ENCODE measurements around the gene ELP2. TPM values are rescaled to one million over a fixed set of nuclear protein-coding genes. Genes with fewer than 3 reads are reported as not detected.

ELP2 gene
- total RNA-seq, 6 donors from 2014 or later, result 33.1 to 91.5 (median 58.3) TPM

DNA sequence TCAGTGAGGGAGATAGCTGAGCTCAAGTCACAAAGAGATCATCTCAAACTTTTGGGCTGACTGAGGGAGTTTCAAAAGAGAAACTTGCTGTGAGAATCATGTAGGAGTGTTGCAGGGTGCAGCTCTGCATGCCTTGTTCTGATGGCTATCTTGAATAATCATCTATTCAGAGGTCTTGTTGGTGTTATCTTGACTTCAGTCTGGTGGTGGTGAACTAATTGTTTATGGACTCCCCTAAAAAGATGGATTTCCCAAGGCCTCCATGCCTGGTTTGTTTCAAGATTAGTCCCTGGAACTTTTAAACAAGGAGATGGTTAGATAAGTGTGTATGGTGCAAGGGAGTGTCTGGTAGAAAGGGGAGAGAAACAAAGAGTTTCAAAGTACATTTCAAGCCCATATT, 30.4 kb upstream of the ELP2 start:
- no peak overlapping the region for H3K27ac ChIP-seq
- H3K4me3 ChIP-seq, result no peak overlapping the region
- peaks cover 0 to 3% (median 0%) of the 10 kb centered on the region in 4 donors for H3K9me3 ChIP-seq
- H3K27me3 ChIP-seq, result no peaks in the 10 kb centered on the region
- DNase-seq, result no peak
- H3K4me1 ChIP-seq, result no peaks in the 10 kb centered on the region
- TF ChIP-seq CTCF (IDR thresholded peaks at IDR 0.05) (no peak), EP300 (IDR thresholded peaks at IDR 0.05) (no peak), POLR2AphosphoS5 (IDR thresholded peaks at IDR 0.05) (no peak), POLR2A (IDR thresholded peaks at IDR 0.05) (no peak)
- ATAC-seq (ENCODE audit: low FRiP score in 2 of 2), result no peak
- H3K36me3 ChIP-seq, result no peaks in the 10 kb centered on the region

- no peaks in the 10 kb centered on the region for H3K36me3 ChIP-seq
- DNase-seq (no peak), ATAC-seq (ENCODE audit: low FRiP score in 2 of 2) (no peak)
- H3K27me3 ChIP-seq, result no peaks in the 10 kb centered on the region
- H3K9me3 ChIP-seq, result peaks cover 0 to 3% (median 0%) of the 10 kb centered on the region in 4 donors
- WGBS, 2 donors, result 96 to 98% methylated on average over 5 to 7 of the region's 7 CpGs
- H3K4me1 ChIP-seq, result no peaks in the 10 kb centered on the region
- no peak for TF ChIP-seq POLR2A (IDR thresholded peaks at IDR 0.05)
- TF ChIP-seq POLR2AphosphoS5 (IDR thresholded peaks at IDR 0.05), result no peak
- TF ChIP-seq CTCF (IDR thresholded peaks at IDR 0.05), result no peak
- no peak for TF ChIP-seq EP300 (IDR thresholded peaks at IDR 0.05)
- H3K4me3 ChIP-seq, result no peak overlapping the region
- no peak overlapping the region for H3K27ac ChIP-seq
Measured at GRCh38 chr18:36101943-36102342, 27.8 kb upstream of the ELP2 start.

DNA sequence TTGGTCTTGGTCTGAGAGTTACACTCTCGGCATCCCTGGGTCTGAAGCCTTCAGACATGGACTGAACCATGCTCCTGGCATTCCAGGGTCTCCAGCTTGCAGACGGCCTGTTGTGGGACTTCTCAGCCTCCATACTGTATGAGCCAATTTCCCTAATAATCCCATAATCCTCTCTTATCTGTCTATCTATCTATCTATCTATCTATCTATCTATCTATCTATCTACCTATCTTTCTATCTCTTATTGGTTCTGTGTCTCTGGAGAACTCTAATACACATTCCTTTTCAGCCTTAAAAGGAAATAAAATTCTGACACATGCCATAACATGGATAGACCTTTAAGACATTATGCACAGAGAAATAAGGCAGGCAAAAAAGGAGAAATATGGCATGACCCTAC, 24.9 kb upstream of the ELP2 start:
- H3K36me3 ChIP-seq, result peaks cover 0 to 9% (median 0%) of the 10 kb centered on the region in 4 donors
- TF ChIP-seq EP300 (IDR thresholded peaks at IDR 0.05), result no peak
- no peak for DNase-seq
- H3K4me3 ChIP-seq, result no peak overlapping the region
- H3K27me3 ChIP-seq, result no peaks in the 10 kb centered on the region
- no peak overlapping the region for H3K27ac ChIP-seq
- no peak for ATAC-seq (ENCODE audit: low FRiP score in 2 of 2)
- no peaks in the 10 kb centered on the region for H3K4me1 ChIP-seq
- peaks cover 0 to 3% (median 0%) of the 10 kb centered on the region in 4 donors for H3K9me3 ChIP-seq
- 93 to 94% methylated on average over 2 of the region's 2 CpGs for WGBS, 2 donors

DNA sequence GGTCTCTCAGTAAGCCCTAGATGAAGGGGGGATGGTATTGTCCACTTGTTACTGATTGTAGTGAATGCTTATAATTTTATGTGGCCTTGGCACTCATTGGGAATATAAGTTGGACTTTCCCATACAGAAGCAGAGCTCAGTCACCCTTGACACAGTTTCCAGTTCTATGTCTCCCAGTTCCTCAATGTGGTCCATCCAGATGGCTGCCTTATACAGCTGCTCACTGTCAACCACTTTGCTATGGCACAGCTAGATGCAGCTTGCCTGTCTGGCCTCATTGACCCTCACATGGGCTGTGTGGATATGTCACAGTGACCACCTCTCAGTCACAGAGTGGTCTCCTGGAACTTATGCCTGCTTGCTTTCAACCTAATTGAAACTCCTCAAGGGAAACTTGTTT, 22.2 kb upstream of the ELP2 start:
- DNase-seq (no peak), ATAC-seq (ENCODE audit: low FRiP score in 2 of 2) (no peak)
- H3K4me1 ChIP-seq, result no peaks in the 10 kb centered on the region

GRCh38 chr18:36108196-36108595, 21.5 kb upstream of the ELP2 start:
- no peak for ATAC-seq (ENCODE audit: low FRiP score in 2 of 2)
- Histone ChIP-seq H3K27me3 (no peaks in the 10 kb centered on the region), H3K27ac (no peak overlapping the region), H3K36me3 (peaks cover 8 to 41% (median 11%) of the 10 kb centered on the region in 4 donors), H3K4me3 (no peak overlapping the region), H3K9me3 (no peaks in the 10 kb centered on the region), H3K4me1 (no peaks in the 10 kb centered on the region)
- WGBS, 2 donors, result 45% methylated on average over 2 of the region's 2 CpGs
- TF ChIP-seq POLR2A (IDR thresholded peaks at IDR 0.05), result no peak
- no peak for TF ChIP-seq CTCF (IDR thresholded peaks at IDR 0.05)
- no peak for TF ChIP-seq EP300 (IDR thresholded peaks at IDR 0.05)
- no peak for TF ChIP-seq POLR2AphosphoS5 (IDR thresholded peaks at IDR 0.05)
- no peak for DNase-seq

More for the DNA sequence above, 22.2 kb upstream of the ELP2 start:
- H3K36me3 ChIP-seq, result peaks cover 6 to 34% (median 8%) of the 10 kb centered on the region in 4 donors
- no peak overlapping the region for H3K27ac ChIP-seq
- TF ChIP-seq POLR2AphosphoS5 (IDR thresholded peaks at IDR 0.05), result no peak
- TF ChIP-seq POLR2A (IDR thresholded peaks at IDR 0.05), result no peak
- TF ChIP-seq EP300 (IDR thresholded peaks at IDR 0.05), result no peak
- TF ChIP-seq CTCF (IDR thresholded peaks at IDR 0.05), result no peak
- H3K4me3 ChIP-seq, result no peak overlapping the region
- no peaks in the 10 kb centered on the region for H3K9me3 ChIP-seq
- H3K27me3 ChIP-seq, result no peaks in the 10 kb centered on the region
